RWPE1 (cell line): ENCODE data around the gene SMTNL1.

Source experiments
- CTCF ChIA-PET: fragments of 350-600 bp; sonication (Branson Sonifier 250); formaldehyde crosslinking; extraction: SDS; loops from one replicate; lab custom pipeline; 2021; lab: Yijun Ruan, JAX
- POLR2A ChIA-PET: fragments of 400-600 bp; formaldehyde crosslinking; extraction: SDS; loops from one replicate; lab custom pipeline; 2020; ENCODE audit warnings: antibody characterized with exemption; ENCODE audit not compliant: low non-redundant PET; lab: Yijun Ruan, JAX
- DNase-seq: peaks from one replicate; pipeline ENCODE4 v3.0.0; 2012; ENCODE audit warnings: low spot score
- H3K27ac ChIP-seq: fragments of 450-650 bp; 2 replicates; pipeline ENCODE4 v1.5.1; 2017
- CTCF ChIP-seq: fragments of 450-650 bp; conservative IDR thresholded peaks from 2 replicates; pipeline ENCODE4 v1.5.1; 2017; ENCODE audit warnings: low read depth, mild to moderate bottlenecking

Gene SMTNL1

GRCh38 chr11:57567515-57568329 is 30.3 kb downstream of the SMTNL1 start, which contains the start of gene UBE2L6:
Gene UBE2L6 (minus strand): TSS chr11:57567672. CDS start chr11:57567611, 61 bp downstream.
- peak within 1 kb of the TSS; percentile 85 for H3K27ac ChIP-seq
- peak; percentile 82 for DNase-seq
- ChIA-PET CTCF (interaction anchor here (0.6 to 3.8 kb wide), 16 partner anchors 12 to 936 kb away, joined by 3 to 72 read pairs (median 3); no protein-coding TSS in a partner anchor), POLR2A (no interaction called here)
- no peak for TF ChIP-seq CTCF

- peak overlapping the region; percentile 85 for H3K27ac ChIP-seq
- DNase-seq: no peak
- peak; percentile 95 for TF ChIP-seq CTCF
- CTCF ChIA-PET: interaction anchor here (0.6 to 3.8 kb wide), 14 partner anchors 13 to 475 kb away, joined by 3 to 72 read pairs (median 3); no protein-coding TSS in a partner anchor
- POLR2A ChIA-PET: no interaction called here
Observed at GRCh38 chr11:57568330-57568766, 31.0 kb downstream of the SMTNL1 start.

- no peak for DNase-seq
- ChIA-PET CTCF (no interaction called here), POLR2A (no interaction called here)
- no peak overlapping the region for H3K27ac ChIP-seq
- no peak for TF ChIP-seq CTCF
Observed at GRCh38 chr11:57571606-57572005, 34.2 kb downstream of the SMTNL1 start.

GRCh38 chr11:57574061-57574460 is 36.7 kb downstream of the SMTNL1 start:
- TF ChIP-seq CTCF: no peak
- ChIA-PET POLR2A (no interaction called here), CTCF (interaction anchor here (0.6 to 1.6 kb wide), 3 partner anchors 13 to 114 kb away, joined by 3 to 5 read pairs (median 4); partner anchors contain the start of gene RTN4RL2)
- no peak overlapping the region for H3K27ac ChIP-seq
- no peak for DNase-seq

GRCh38 chr11:57584341-57584740 is 46.9 kb downstream of the SMTNL1 start:
- DNase-seq: no peak
- H3K27ac ChIP-seq: no peak overlapping the region
- ChIA-PET POLR2A (no interaction called here), CTCF (no interaction called here)
- no peak for TF ChIP-seq CTCF

GRCh38 chr11:57585301-57585700 is 47.9 kb downstream of the SMTNL1 start:
- ChIA-PET POLR2A (no interaction called here), CTCF (interaction anchor here (0.7 kb wide), 1 partner anchor 239 kb away, joined by 4 read pairs; no protein-coding TSS in a partner anchor)
- DNase-seq: no peak
- H3K27ac ChIP-seq: no peak overlapping the region
- no peak for TF ChIP-seq CTCF
